Hepatocyte (in vitro differentiated cells): Measurements from ENCODE around the gene SMAD3. TPM values are rescaled to one million over a fixed set of nuclear protein-coding genes. Genes with fewer than 3 reads are reported as not detected.

Experiments
- DNase-seq: peaks from one replicate; pipeline ENCODE4 v3.0.0-alpha.2; 2016; ENCODE audit warnings: low spot score
- H2AFZ ChIP-seq: fragments of 200-600 bp; sonication (generic); 2 replicates; pipeline ENCODE4 v1.6.0; 2016; ENCODE audit warnings: antibody characterized with exemption, mild to moderate bottlenecking
- H3K27ac ChIP-seq: fragments of 200-600 bp; sonication (generic); 2 replicates; pipeline ENCODE4 v1.5.1; 2016; ENCODE audit warnings: mild to moderate bottlenecking
- H3K27me3 ChIP-seq: fragments of 200-600 bp; sonication (generic); 2 replicates; pipeline ENCODE4 v1.6.1; 2016
- H3K36me3 ChIP-seq: fragments of 200-600 bp; sonication (generic); replicated peaks from 2 replicates; pipeline ENCODE4 v1.5.1; 2016; ENCODE audit warnings: low read depth; ENCODE audit not compliant: insufficient read depth
- H3K4me1 ChIP-seq: fragments of 200-600 bp; sonication (generic); 2 replicates; pipeline ENCODE4 v1.5.1; 2016; ENCODE audit warnings: mild to moderate bottlenecking, moderate library complexity; ENCODE audit not compliant: insufficient read depth
- H3K4me2 ChIP-seq: fragments of 200-600 bp; sonication (generic); 2 replicates; pipeline ENCODE4 v1.6.0; 2016
- H3K4me3 ChIP-seq: fragments of 200-600 bp; sonication (generic); 2 replicates; pipeline ENCODE4 v1.5.1; 2016; ENCODE audit warnings: mild to moderate bottlenecking
- H3K79me2 ChIP-seq: fragments of 200-600 bp; sonication (generic); 2 replicates; pipeline ENCODE4 v1.6.0; 2017; ENCODE audit warnings: mild to moderate bottlenecking
- H3K9me2 ChIP-seq: fragments of 200-600 bp; sonication (generic); replicated peaks from 2 replicates; pipeline ENCODE4 v1.6.0; 2017; ENCODE audit warnings: mild to moderate bottlenecking; ENCODE audit not compliant: insufficient read depth
- H3K9me3 ChIP-seq: fragments of 200-600 bp; sonication (generic); 2 replicates; pipeline ENCODE4 v1.5.1; 2016; ENCODE audit warnings: low read depth, mild to moderate bottlenecking
- H4K20me1 ChIP-seq: fragments of 200-600 bp; sonication (generic); 2 replicates; pipeline ENCODE4 v1.6.0; 2016; ENCODE audit warnings: mild to moderate bottlenecking; ENCODE audit not compliant: insufficient read depth, poor library complexity, severe bottlenecking
- EZH2 ChIP-seq: fragments of 200-600 bp; sonication (generic); IDR thresholded peaks from 2 replicates; pipeline ENCODE4 v1.6.1; 2016; ENCODE audit warnings: antibody characterized with exemption, mild to moderate bottlenecking, borderline replicate concordance
- EZH2phosphoT487 ChIP-seq: fragments of 200-600 bp; sonication (generic); IDR thresholded peaks from one replicate; pipeline ENCODE4 v1.6.1; 2018; ENCODE audit warnings: antibody characterized with exemption, mild to moderate bottlenecking, low read depth, moderate library complexity; ENCODE audit not compliant: unreplicated experiment, severe bottlenecking
- WGBS: methylation state at CpG from one replicate; pipeline ENCODE4 v1.1.6; 2016; ENCODE audit warnings: low lambda C conversion rate; ENCODE audit errors: missing lambda C conversion rate; 5-methylcytosine and 5-hydroxymethylcytosine counted together
- polyA plus RNA-seq: library from polyadenylated mRNA; unstranded; fragments of >200 nt; fragmentation: Nextera tagmentation; extraction: Ambion mirVana; gene quantifications from 2 replicates; pipeline ENCODE4 v1.2.1, GENCODE V29; 2016
- total RNA-seq: library from RNA; depleted of rRNA; stranded (reverse); fragments of >200 nt; gene quantifications from 2 replicates; pipeline ENCODE4 v1.2.3, GENCODE V29; 2014
- TF ChIP-seq, protein P1 (sequence below): fragments of 200-600 bp; sonication (generic); IDR thresholded peaks from 2 replicates; pipeline ENCODE4 v1.5.1; 2016; ENCODE audit warnings: antibody characterized with exemption, mild to moderate bottlenecking; ENCODE audit not compliant: poor library complexity

The SMAD3 gene
- total and polyA plus RNA-seq, 2 experiments from 2014 or later: 24.7 to 32.2 TPM

DNA sequence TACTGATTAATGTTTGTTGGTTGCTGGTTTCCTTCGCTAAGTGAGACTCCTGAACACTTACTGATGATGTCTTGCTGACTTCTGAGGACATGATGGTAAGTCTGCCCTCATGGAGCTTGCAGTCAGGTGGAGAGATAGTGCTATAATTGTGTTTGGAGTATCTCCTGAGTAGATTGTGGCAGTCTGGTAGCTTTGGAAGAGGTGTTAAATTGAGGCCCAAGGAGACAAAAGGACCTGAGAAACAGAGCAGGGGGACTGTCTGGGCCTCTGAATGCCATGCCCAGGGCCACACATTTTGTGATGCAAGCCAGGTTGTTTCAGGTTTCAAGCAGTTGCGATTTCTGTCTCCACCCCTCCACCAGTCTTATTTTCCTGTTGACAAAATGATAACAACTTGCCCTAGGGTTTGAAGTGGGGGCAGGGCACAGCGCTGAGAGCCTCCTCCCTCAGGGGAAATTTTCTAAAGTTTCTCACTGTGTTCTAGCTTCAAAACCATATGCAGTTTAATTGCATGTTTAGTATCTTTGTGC lies 16.7 kb downstream of the SMAD3 start:
- Histone ChIP-seq H3K9me2 (no peaks in the 10 kb centered on the region), H3K27ac (peak overlapping the region; percentile 72), H4K20me1 (peaks cover 57% of the 10 kb centered on the region), H2AFZ (no peak overlapping the region), H3K4me2 (peak overlapping the region; percentile 29), H3K36me3 (no peaks in the 10 kb centered on the region), H3K79me2 (peaks cover 100% of the 10 kb centered on the region), H3K9me3 (no peaks in the 10 kb centered on the region), H3K4me3 (no peak overlapping the region), H3K27me3 (no peaks in the 10 kb centered on the region), H3K4me1 (peaks cover 83% of the 10 kb centered on the region)
- WGBS: 38% methylated on average over 3 of the region's 3 CpGs
- TF ChIP-seq EZH2phosphoT487 (no peak), EZH2 (no peak)
- TF ChIP-seq, protein P1, sequence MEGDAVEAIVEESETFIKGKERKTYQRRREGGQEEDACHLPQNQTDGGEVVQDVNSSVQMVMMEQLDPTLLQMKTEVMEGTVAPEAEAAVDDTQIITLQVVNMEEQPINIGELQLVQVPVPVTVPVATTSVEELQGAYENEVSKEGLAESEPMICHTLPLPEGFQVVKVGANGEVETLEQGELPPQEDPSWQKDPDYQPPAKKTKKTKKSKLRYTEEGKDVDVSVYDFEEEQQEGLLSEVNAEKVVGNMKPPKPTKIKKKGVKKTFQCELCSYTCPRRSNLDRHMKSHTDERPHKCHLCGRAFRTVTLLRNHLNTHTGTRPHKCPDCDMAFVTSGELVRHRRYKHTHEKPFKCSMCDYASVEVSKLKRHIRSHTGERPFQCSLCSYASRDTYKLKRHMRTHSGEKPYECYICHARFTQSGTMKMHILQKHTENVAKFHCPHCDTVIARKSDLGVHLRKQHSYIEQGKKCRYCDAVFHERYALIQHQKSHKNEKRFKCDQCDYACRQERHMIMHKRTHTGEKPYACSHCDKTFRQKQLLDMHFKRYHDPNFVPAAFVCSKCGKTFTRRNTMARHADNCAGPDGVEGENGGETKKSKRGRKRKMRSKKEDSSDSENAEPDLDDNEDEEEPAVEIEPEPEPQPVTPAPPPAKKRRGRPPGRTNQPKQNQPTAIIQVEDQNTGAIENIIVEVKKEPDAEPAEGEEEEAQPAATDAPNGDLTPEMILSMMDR: no peak
- DNase-seq: no peak

DNA sequence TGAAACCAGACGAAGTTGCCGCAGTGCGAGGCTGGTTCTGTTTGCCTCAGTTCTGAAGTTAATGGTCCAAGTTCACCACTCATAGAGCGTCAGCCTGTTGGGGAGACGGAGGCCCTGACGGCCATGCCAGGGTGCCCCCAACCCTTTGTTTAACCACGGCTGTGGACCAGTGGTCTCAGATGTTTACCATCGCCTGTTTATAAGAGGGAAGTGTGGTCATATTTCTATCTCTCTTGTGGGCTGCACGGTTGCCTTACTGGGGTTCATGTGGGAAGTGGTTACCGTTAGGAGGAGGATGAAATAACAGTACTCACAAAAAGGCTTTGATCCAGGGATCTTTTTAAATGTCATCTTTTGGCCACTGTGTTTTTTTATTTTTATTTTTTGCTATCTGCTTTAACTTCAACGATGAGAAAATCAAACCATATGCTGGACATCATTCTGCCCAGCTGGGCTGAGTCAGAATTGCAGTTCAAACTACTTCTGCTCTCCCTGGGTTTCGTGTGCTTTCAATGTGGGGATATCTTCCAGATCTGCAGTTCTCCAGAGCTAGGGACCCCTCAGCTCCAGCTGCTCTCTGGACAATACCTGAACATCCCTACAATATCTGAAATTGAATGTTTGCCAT lies 17.8 kb downstream of the SMAD3 start:
- H3K9me2 ChIP-seq: no peaks in the 10 kb centered on the region
- H2AFZ ChIP-seq: no peak overlapping the region
- TF ChIP-seq EZH2 (no peak), EZH2phosphoT487 (no peak)
- TF ChIP-seq, protein P1: no peak
- no peak overlapping the region for H3K27ac ChIP-seq
- H3K9me3 ChIP-seq: no peaks in the 10 kb centered on the region
- H3K4me2 ChIP-seq: peak overlapping the region; percentile 29
- no peak overlapping the region for H3K4me3 ChIP-seq
- no peaks in the 10 kb centered on the region for H3K36me3 ChIP-seq
- 81% methylated on average over 12 of the region's 12 CpGs for WGBS
- no peaks in the 10 kb centered on the region for H3K27me3 ChIP-seq
- peaks cover 83% of the 10 kb centered on the region for H3K4me1 ChIP-seq
- no peak for DNase-seq
- H3K79me2 ChIP-seq: peaks cover 97% of the 10 kb centered on the region
- H4K20me1 ChIP-seq: peaks cover 59% of the 10 kb centered on the region

DNA sequence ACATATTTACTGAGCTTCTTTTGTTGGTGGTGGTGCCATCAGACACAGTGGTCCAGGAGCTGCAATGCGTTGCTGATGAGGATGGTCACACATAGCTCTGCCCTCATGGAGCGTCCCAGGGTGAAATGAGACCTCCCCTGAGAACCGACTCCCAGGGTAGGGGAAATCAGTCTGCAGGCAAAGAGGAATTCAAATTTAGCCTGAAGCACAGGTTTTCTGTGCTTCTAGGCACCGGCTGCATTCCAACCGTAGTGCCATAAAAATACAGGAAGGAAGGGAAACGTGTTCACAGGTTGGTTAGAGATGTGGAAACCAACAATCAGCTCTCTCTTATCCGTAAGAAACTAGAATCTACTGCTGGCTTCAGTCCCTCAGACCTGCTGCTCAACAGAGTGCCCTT lies 19.2 kb downstream of the SMAD3 start:
- no peaks in the 10 kb centered on the region for H3K27me3 ChIP-seq
- peaks cover 84% of the 10 kb centered on the region for H3K4me1 ChIP-seq
- H3K4me3 ChIP-seq: no peak overlapping the region
- no peaks in the 10 kb centered on the region for H3K9me3 ChIP-seq
- H3K4me2 ChIP-seq: no peak overlapping the region
- WGBS: 65% methylated on average over 7 of the region's 7 CpGs
- no peak for DNase-seq
- no peak overlapping the region for H2AFZ ChIP-seq
- no peak for TF ChIP-seq EZH2phosphoT487
- no peak for TF ChIP-seq EZH2
- TF ChIP-seq, protein P1: no peak
- H3K9me2 ChIP-seq: no peaks in the 10 kb centered on the region
- no peaks in the 10 kb centered on the region for H3K36me3 ChIP-seq
- peaks cover 97% of the 10 kb centered on the region for H3K79me2 ChIP-seq
- peak overlapping the region; percentile 90 for H3K27ac ChIP-seq
- peaks cover 49% of the 10 kb centered on the region for H4K20me1 ChIP-seq
